MM.1S (cell line): ENCODE measurements around the gene RGPD8.
"Not testable (repeated sequence)": the region's sequence is repeated elsewhere in the genome, so short reads cannot be mapped to it uniquely, and the experiment has no call there.

ENCODE experiments used
- DNase-seq: peaks from one replicate; pipeline ENCODE4 v3.0.0-alpha.2; 2015
- H2AFZ ChIP-seq: fragments of 300-600 bp; sonication (generic); 2 replicates; pipeline ENCODE4 v1.6.0; 2016; ENCODE audit warnings: antibody characterized with exemption, low read length
- H3F3A ChIP-seq: fragments of 300-600 bp; sonication (generic); 2 replicates; pipeline ENCODE4 v1.6.1; 2016; ENCODE audit warnings: mild to moderate bottlenecking, antibody characterized with exemption, low read length, moderate library complexity, mixed read lengths; ENCODE audit not compliant: insufficient read depth
- H3K27ac ChIP-seq: fragments of 300-600 bp; sonication (generic); 2 replicates; pipeline ENCODE4 v1.5.1; 2016; ENCODE audit warnings: mild to moderate bottlenecking, low read length
- H3K27me3 ChIP-seq: fragments of 300-600 bp; sonication (generic); replicated peaks from 2 replicates; pipeline ENCODE4 v1.6.0; 2016; ENCODE audit warnings: low read length; ENCODE audit not compliant: insufficient read depth
- H3K36me3 ChIP-seq: fragments of 300-600 bp; sonication (generic); replicated peaks from 2 replicates; pipeline ENCODE4 v1.6.1; 2016; ENCODE audit warnings: mild to moderate bottlenecking, low read length, mixed read lengths; ENCODE audit not compliant: insufficient read depth
- H3K4me1 ChIP-seq: fragments of 300-600 bp; sonication (generic); 2 replicates; pipeline ENCODE4 v1.6.1; 2016; ENCODE audit warnings: low read length, mixed read lengths
- H3K4me2 ChIP-seq: fragments of 300-600 bp; sonication (generic); 2 replicates; pipeline ENCODE4 v1.6.0; 2016; ENCODE audit warnings: low read depth, low read length
- H3K4me3 ChIP-seq: fragments of 300-600 bp; sonication (generic); 2 replicates; pipeline ENCODE4 v1.5.1; 2016; ENCODE audit warnings: low read length, mixed read lengths
- H3K79me2 ChIP-seq: fragments of 300-600 bp; sonication (generic); 2 replicates; pipeline ENCODE4 v1.6.1; 2016; ENCODE audit warnings: mixed run types, low read length, mixed read lengths
- H3K9ac ChIP-seq: fragments of 300-600 bp; sonication (generic); 2 replicates; pipeline ENCODE4 v1.6.1; 2016; ENCODE audit warnings: low read length, mixed read lengths
- H3K9me2 ChIP-seq: fragments of 300-600 bp; sonication (generic); replicated peaks from 2 replicates; pipeline ENCODE4 v1.6.1; 2016; ENCODE audit warnings: mild to moderate bottlenecking, low read length, mixed read lengths; ENCODE audit not compliant: insufficient read depth
- H3K9me3 ChIP-seq: fragments of 300-600 bp; sonication (generic); replicated peaks from 2 replicates; pipeline ENCODE4 v1.6.1; 2016; ENCODE audit warnings: mild to moderate bottlenecking, low read length, mixed read lengths; ENCODE audit not compliant: insufficient read depth
- H4K20me1 ChIP-seq: fragments of 300-600 bp; sonication (generic); 2 replicates; pipeline ENCODE4 v1.6.1; 2016; ENCODE audit warnings: mild to moderate bottlenecking, low read length, moderate library complexity, mixed read lengths; ENCODE audit not compliant: insufficient read depth

Gene RGPD8

DNA sequence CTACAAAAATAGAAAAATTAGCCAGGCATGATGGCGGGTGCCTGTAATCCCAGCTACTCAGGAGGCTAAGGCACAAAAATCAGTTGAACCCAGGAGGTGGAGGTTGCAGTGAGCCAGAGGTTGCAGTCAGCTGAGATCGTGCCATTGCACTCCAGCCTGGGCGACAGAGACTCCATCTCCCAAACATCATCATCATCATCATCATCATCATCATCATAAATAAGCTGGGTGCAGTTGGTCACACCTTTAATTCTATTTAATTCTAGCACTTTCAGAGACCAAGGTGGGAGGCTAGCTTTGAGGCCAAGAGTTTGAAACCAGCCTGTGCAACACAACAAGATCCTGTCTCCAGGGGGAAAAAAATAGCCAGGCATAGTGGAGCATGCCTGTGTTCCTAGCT, 8.9 kb downstream of the RGPD8 start:
- not testable (repeated sequence) for DNase-seq, H3K9me2 ChIP-seq, H3K79me2 ChIP-seq, H4K20me1 ChIP-seq, H3K9ac ChIP-seq, H3K4me3 ChIP-seq, H3K4me2 ChIP-seq, H3K27ac ChIP-seq, H2AFZ ChIP-seq, H3K4me1 ChIP-seq, H3K36me3 ChIP-seq, H3K27me3 ChIP-seq, H3K9me3 ChIP-seq, H3F3A ChIP-seq

DNA sequence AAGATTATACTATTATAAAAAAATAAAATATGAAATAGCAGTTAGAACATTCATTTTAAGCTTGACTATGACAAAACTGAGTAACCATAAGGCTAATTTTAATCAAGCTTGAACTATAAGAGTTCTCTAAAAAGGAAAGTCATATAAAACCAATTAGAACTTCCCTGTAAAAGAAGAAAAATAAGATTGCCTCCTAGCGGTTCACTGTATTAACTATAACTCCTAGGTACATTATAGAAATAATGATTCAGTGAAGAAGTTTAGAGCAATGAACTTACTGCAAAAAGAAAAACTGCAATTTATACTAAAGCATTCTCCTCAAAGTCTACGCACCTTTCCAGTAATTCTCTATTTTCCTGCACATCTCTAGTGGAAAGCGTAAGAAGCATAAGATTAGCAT, 16.6 kb downstream of the RGPD8 start:
- not testable (repeated sequence) for DNase-seq, H3K27me3 ChIP-seq, H2AFZ ChIP-seq, H3K9me2 ChIP-seq, H3K4me2 ChIP-seq, H3K27ac ChIP-seq, H4K20me1 ChIP-seq, H3K36me3 ChIP-seq, H3K79me2 ChIP-seq, H3K4me3 ChIP-seq, H3F3A ChIP-seq, H3K9me3 ChIP-seq, H3K4me1 ChIP-seq, H3K9ac ChIP-seq

DNA sequence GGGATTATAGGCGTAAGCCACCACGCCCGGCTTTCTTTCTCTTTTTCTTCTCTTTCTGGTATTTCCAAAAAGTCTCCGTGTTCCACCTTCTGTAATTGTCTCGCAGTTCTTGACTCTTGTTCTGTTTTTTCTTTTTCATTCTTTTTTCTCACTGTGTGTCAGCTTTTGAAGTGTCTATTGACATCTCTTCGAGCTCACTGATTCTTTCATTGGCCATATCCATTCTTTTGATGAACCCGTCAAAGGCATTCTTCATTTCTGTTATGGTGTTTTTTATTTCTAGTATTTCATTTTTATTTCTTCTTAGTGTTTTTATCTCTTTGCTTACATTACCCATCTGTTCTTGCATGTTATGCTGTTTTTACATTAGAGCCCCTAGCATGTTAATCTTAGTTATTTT, 73.4 kb downstream of the RGPD8 start:
- not testable (repeated sequence) for H3K9me2 ChIP-seq, DNase-seq, H3F3A ChIP-seq

DNA sequence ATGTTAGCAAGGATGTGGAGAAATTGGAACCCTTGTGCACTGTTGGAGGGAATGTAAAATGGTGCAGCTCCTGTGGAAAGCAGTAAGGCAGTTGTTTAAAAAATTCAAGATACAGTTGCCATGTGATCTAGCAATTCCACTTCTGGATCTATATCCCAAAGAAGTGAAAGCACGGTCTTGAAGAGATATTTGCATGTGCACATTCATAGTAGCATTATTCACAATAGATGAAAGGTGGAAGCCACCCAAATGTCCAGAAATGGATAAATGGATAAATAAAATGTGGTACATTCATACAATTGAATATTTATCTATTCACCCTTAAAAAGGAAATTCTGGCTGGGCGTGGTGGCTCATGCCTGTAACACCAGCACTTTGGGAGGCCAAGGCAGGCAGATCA, 79.1 kb downstream of the RGPD8 start:
- H3K27ac ChIP-seq = not testable (repeated sequence)

More for the DNA sequence above, 73.4 kb downstream of the RGPD8 start:
- not testable (repeated sequence) for H3K36me3 ChIP-seq, H3K27ac ChIP-seq, H3K27me3 ChIP-seq, H3K9ac ChIP-seq, H3K9me3 ChIP-seq, H4K20me1 ChIP-seq, H3K4me3 ChIP-seq, H2AFZ ChIP-seq, H3K4me2 ChIP-seq, H3K4me1 ChIP-seq, H3K79me2 ChIP-seq

DNA sequence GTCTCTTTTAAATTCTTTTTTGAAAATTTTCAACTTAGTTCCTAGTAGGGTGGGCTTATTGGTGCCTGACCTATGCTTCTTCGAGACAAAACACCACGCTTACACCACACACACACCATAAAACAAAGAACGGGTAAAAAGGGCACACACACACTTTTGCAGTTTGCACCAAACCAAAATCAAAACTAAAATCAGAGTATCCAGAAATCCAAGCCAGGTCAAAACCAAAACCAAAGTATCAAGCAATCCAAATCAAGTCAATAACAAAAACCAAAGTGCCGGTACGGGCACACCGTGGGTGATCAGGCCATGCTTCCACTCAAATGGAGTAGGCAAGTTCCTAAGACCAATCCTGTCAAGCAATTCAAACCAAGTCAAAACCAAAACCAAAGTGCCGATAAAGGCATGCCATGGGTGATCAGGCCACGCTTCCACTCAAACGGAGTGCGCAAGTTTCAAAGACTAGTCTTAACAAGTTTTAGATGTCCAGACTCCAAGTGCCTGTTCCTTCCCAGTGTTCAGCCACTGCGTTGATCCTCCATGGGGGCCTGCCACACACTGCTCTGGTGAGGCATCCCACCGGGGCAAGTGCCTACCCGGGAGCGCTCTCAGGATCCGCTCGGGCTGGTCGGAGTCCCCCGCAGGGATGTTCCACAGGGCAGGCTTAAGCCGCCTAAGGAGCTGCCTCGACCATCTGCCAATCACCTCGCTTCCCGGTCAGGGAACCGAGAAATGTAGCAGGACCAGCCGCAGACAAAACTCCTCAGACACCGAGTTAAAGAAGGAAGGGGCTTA, 80.4 kb downstream of the RGPD8 start:
- H3K9me2 ChIP-seq, DNase-seq, H3K27me3 ChIP-seq, H3K79me2 ChIP-seq, H3K9me3 ChIP-seq, H4K20me1 ChIP-seq, H3K4me2 ChIP-seq, H3K36me3 ChIP-seq, H3K4me1 ChIP-seq, H3K4me3 ChIP-seq, H3K9ac ChIP-seq, H3F3A ChIP-seq, H2AFZ ChIP-seq, H3K27ac ChIP-seq: not testable (repeated sequence)

More for the DNA sequence above, 79.1 kb downstream of the RGPD8 start:
- not testable (repeated sequence) for H3K4me3 ChIP-seq, H3F3A ChIP-seq, H3K4me1 ChIP-seq, H4K20me1 ChIP-seq, H3K9me3 ChIP-seq, H3K79me2 ChIP-seq, H3K27me3 ChIP-seq, H3K9me2 ChIP-seq, H3K4me2 ChIP-seq, H2AFZ ChIP-seq, DNase-seq, H3K36me3 ChIP-seq, H3K9ac ChIP-seq

- H3K4me2 ChIP-seq, H3K36me3 ChIP-seq, H3K27me3 ChIP-seq, H2AFZ ChIP-seq, H3K4me3 ChIP-seq, H3K9me2 ChIP-seq, H3K9ac ChIP-seq, H4K20me1 ChIP-seq, H3K27ac ChIP-seq, DNase-seq, H3K4me1 ChIP-seq, H3F3A ChIP-seq, H3K79me2 ChIP-seq, H3K9me3 ChIP-seq: not testable (repeated sequence)
Observed at GRCh38 chr2:112352292-112352691, 81.2 kb downstream of the RGPD8 start.
